ENCODE results near the gene SAXO1. TPM values are rescaled to one million over a fixed set of nuclear protein-coding genes. Genes with fewer than 3 reads are reported as not detected.

Gene SAXO1
- total RNA-seq, 2 experiments from 2014 or later = 0.07 TPM; not detected in 1

GRCh38 chr9:19032406-19032805 lies 603 bp downstream of the SAXO1 start:
- no peak overlapping the region for H3K4me3 Mint-ChIP-seq

GRCh38 chr9:19030899-19031298 lies 2.1 kb downstream of the SAXO1 start:
- TF ChIP-seq CTCF (IDR thresholded peaks at IDR 0.05) = no peak
- ChIA-PET CTCF (no interaction called here), POLR2A (no interaction called here)

More at GRCh38 chr9:19032406-19032805, 603 bp downstream of the SAXO1 start:
- ATAC-seq = no peak
- CTCF ChIA-PET = interaction anchor here (1.8 kb wide), 1 partner anchor 142 kb away, joined by 4 read pairs; no protein-coding TSS in a partner anchor
- Mint-ChIP-seq H3K36me3 (ENCODE audit: low read depth) (no peaks in the 10 kb centered on the region), H3K27ac (no peak overlapping the region), H3K9me3 (no peaks in the 10 kb centered on the region), H3K4me1 (ENCODE audit: low read depth) (no peaks in the 10 kb centered on the region), H3K27me3 (peaks cover 7% of the 10 kb centered on the region)
- no peak for DNase-seq
- intact Hi-C loops (cut with micrococcal nuclease) = loop anchor here (5.0 kb wide), 1 partner anchor 775 kb away; no protein-coding TSS in a partner anchor
- POLR2A ChIA-PET = no interaction called here
- no peak for TF ChIP-seq CTCF (IDR thresholded peaks at IDR 0.05)

GRCh38 chr9:19028835-19029451 lies 4.1 kb downstream of the SAXO1 start:
- DNase-seq (peak; percentile 41), ATAC-seq (peak; percentile 51)
- ChIA-PET POLR2A (no interaction called here), CTCF (interaction anchor here (0.7 to 4.8 kb wide), 36 partner anchors 9 to 1216 kb away, joined by 3 to 43 read pairs (median 3); partner anchors contain the start of gene RRAGA)
- intact Hi-C loops (cut with micrococcal nuclease) = no loop called here
- Mint-ChIP-seq H3K36me3 (ENCODE audit: low read depth) (no peaks in the 10 kb centered on the region), H3K4me1 (ENCODE audit: low read depth) (peaks cover 7% of the 10 kb centered on the region), H3K27me3 (peaks cover 8% of the 10 kb centered on the region), H3K4me3 (no peak overlapping the region), H3K27ac (no peak overlapping the region), H3K9me3 (no peaks in the 10 kb centered on the region)
- TF ChIP-seq CTCF (IDR thresholded peaks at IDR 0.05) = peak; percentile 92

More at GRCh38 chr9:19030899-19031298, 2.1 kb downstream of the SAXO1 start:
- no peak for DNase-seq
- Mint-ChIP-seq H3K27ac (no peak overlapping the region), H3K27me3 (peaks cover 7% of the 10 kb centered on the region), H3K36me3 (ENCODE audit: low read depth) (no peaks in the 10 kb centered on the region), H3K4me1 (ENCODE audit: low read depth) (peaks cover 7% of the 10 kb centered on the region), H3K4me3 (no peak overlapping the region), H3K9me3 (no peaks in the 10 kb centered on the region)
- intact Hi-C loops (cut with micrococcal nuclease) = loop anchor here (5.0 kb wide), 1 partner anchor 774 kb away; no protein-coding TSS in a partner anchor
- no peak for ATAC-seq

- Mint-ChIP-seq H3K4me1 (ENCODE audit: low read depth) (peaks cover 7% of the 10 kb centered on the region), H3K9me3 (no peaks in the 10 kb centered on the region), H3K36me3 (ENCODE audit: low read depth) (no peaks in the 10 kb centered on the region), H3K27ac (no peak overlapping the region), H3K27me3 (peaks cover 10% of the 10 kb centered on the region), H3K4me3 (no peak overlapping the region)
- POLR2A ChIA-PET = no interaction called here
- intact Hi-C loops (cut with micrococcal nuclease) = no loop called here
- no peak for TF ChIP-seq CTCF (IDR thresholded peaks at IDR 0.05)
- DNase-seq = no peak
- CTCF ChIA-PET = interaction anchor here (1.0 to 4.8 kb wide), 12 partner anchors 10 to 1215 kb away, joined by 3 to 43 read pairs (median 6); partner anchors contain the start of gene RRAGA
- ATAC-seq = no peak
Measured at GRCh38 chr9:19027825-19028224, 5.2 kb downstream of the SAXO1 start.

GRCh38 chr9:19026375-19026774 lies 6.6 kb downstream of the SAXO1 start:
- ChIA-PET CTCF (interaction anchor here (0.6 to 4.8 kb wide), 8 partner anchors 11 to 772 kb away, joined by 3 to 43 read pairs (median 4); partner anchors contain the start of gene RRAGA), POLR2A (interaction anchor here (0.9 kb wide), 1 partner anchor 11 kb away, joined by 3 read pairs; no protein-coding TSS in a partner anchor)
- no peaks in the 10 kb centered on the region for H3K36me3 Mint-ChIP-seq (ENCODE audit: low read depth)
- peak; percentile 53 for ATAC-seq
- intact Hi-C loops (cut with micrococcal nuclease) = no loop called here
- DNase-seq = peak; percentile 56
- H3K4me3 Mint-ChIP-seq = no peak overlapping the region
- H3K27ac Mint-ChIP-seq = no peak overlapping the region
- peaks cover 10% of the 10 kb centered on the region for H3K27me3 Mint-ChIP-seq
- H3K4me1 Mint-ChIP-seq (ENCODE audit: low read depth) = peaks cover 7% of the 10 kb centered on the region
- no peak for TF ChIP-seq CTCF (IDR thresholded peaks at IDR 0.05)
- no peaks in the 10 kb centered on the region for H3K9me3 Mint-ChIP-seq
